ENCODE results near the gene RPS19. TPM values are rescaled to one million over a fixed set of nuclear protein-coding genes. Genes with fewer than 3 reads are reported as not detected.

Gene RPS19
- total and polyA plus RNA-seq, 10 of the 15 experiments (the other 5 are each of a cell fraction or from before 2014, with no cell fraction given), result 2,615 to 5,578 (median 4,127) TPM

GRCh38 chr19:41877916-41878905 is 18.2 kb downstream of the RPS19 start (continued):
- TF ChIP-seq SPI1 (IDR thresholded peaks at IDR 0.05; ENCODE audit: borderline replicate concordance, insufficient read depth, low read depth, low read length) (no peak), YY1 (IDR thresholded peaks at IDR 0.05; ENCODE audit: low read depth, low read length) (no peak), SMAD1 (IDR thresholded peaks at IDR 0.05; ENCODE audit: low read depth, partially characterized antibody) (peak; percentile 40), ZNF274 (IDR thresholded peaks at IDR 0.05; ENCODE audit: insufficient read depth, insufficient read length) (no peak), NR2F1 (conservative IDR thresholded peaks at IDR 0.05) (peak; percentile 96), EED (IDR thresholded peaks at IDR 0.05; ENCODE audit: low read depth) (no peak), ASH2L (IDR thresholded peaks at IDR 0.05; ENCODE audit: borderline replicate concordance, low read depth) (no peak), TBL1XR1 (IDR thresholded peaks at IDR 0.05; ENCODE audit: low read depth, low read length) (no peak), ETV6 (conservative IDR thresholded peaks at IDR 0.05 in 1 of 2, IDR thresholded peaks at IDR 0.05 in 1 of 2; ENCODE audit: borderline replicate concordance in 1 of 2, low read depth in 1 of 2) (no peak), CBFB (IDR thresholded peaks at IDR 0.05; ENCODE audit: low read depth) (no peak), SMAD5 (IDR thresholded peaks at IDR 0.05; ENCODE audit: low read depth) (peak; percentile 92), NR2C2 (IDR thresholded peaks at IDR 0.05; ENCODE audit: borderline replicate concordance, control insufficient read depth, insufficient read length, low read depth) (no peak), LARP7 (IDR thresholded peaks at IDR 0.05) (no peak; the same call in 1 of the 2 replicates), EP300 (IDR thresholded peaks at IDR 0.05; ENCODE audit: borderline replicate concordance in 1 of 2, control insufficient read depth in 1 of 2, low read depth in 2 of 2, low read length in 2 of 2) (no peak), NBN (IDR thresholded peaks at IDR 0.05) (no peak), RELA (IDR thresholded peaks at IDR 0.05; ENCODE audit: borderline replicate concordance, partially characterized antibody) (peak; percentile 80), HDAC6 (IDR thresholded peaks at IDR 0.05; ENCODE audit: unreplicated experiment) (no peak), CREM (IDR thresholded peaks at IDR 0.05; ENCODE audit: low read depth) (no peak), JUND (IDR thresholded peaks at IDR 0.05; ENCODE audit: low read depth, low read length) (no peak), CREB1 (IDR thresholded peaks at IDR 0.05; ENCODE audit: low read depth) (0 out of 2 replicates have a peak, but pooled peaks have one; percentile 6), WRNIP1 (IDR thresholded peaks at IDR 0.05; ENCODE audit: borderline replicate concordance, low read depth, low read length) (0 out of 2 replicates have a peak, but pooled peaks have one; percentile 11), POLR2A (IDR thresholded peaks at IDR 0.05; ENCODE audit: low read depth, low read length) (peak; percentile 81)
- TF ChIP-seq, protein P1, sequence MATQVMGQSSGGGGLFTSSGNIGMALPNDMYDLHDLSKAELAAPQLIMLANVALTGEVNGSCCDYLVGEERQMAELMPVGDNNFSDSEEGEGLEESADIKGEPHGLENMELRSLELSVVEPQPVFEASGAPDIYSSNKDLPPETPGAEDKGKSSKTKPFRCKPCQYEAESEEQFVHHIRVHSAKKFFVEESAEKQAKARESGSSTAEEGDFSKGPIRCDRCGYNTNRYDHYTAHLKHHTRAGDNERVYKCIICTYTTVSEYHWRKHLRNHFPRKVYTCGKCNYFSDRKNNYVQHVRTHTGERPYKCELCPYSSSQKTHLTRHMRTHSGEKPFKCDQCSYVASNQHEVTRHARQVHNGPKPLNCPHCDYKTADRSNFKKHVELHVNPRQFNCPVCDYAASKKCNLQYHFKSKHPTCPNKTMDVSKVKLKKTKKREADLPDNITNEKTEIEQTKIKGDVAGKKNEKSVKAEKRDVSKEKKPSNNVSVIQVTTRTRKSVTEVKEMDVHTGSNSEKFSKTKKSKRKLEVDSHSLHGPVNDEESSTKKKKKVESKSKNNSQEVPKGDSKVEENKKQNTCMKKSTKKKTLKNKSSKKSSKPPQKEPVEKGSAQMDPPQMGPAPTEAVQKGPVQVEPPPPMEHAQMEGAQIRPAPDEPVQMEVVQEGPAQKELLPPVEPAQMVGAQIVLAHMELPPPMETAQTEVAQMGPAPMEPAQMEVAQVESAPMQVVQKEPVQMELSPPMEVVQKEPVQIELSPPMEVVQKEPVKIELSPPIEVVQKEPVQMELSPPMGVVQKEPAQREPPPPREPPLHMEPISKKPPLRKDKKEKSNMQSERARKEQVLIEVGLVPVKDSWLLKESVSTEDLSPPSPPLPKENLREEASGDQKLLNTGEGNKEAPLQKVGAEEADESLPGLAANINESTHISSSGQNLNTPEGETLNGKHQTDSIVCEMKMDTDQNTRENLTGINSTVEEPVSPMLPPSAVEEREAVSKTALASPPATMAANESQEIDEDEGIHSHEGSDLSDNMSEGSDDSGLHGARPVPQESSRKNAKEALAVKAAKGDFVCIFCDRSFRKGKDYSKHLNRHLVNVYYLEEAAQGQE (IDR thresholded peaks at IDR 0.05; ENCODE audit: low read depth, low read length), result no peak
- TF ChIP-seq, protein P2, sequence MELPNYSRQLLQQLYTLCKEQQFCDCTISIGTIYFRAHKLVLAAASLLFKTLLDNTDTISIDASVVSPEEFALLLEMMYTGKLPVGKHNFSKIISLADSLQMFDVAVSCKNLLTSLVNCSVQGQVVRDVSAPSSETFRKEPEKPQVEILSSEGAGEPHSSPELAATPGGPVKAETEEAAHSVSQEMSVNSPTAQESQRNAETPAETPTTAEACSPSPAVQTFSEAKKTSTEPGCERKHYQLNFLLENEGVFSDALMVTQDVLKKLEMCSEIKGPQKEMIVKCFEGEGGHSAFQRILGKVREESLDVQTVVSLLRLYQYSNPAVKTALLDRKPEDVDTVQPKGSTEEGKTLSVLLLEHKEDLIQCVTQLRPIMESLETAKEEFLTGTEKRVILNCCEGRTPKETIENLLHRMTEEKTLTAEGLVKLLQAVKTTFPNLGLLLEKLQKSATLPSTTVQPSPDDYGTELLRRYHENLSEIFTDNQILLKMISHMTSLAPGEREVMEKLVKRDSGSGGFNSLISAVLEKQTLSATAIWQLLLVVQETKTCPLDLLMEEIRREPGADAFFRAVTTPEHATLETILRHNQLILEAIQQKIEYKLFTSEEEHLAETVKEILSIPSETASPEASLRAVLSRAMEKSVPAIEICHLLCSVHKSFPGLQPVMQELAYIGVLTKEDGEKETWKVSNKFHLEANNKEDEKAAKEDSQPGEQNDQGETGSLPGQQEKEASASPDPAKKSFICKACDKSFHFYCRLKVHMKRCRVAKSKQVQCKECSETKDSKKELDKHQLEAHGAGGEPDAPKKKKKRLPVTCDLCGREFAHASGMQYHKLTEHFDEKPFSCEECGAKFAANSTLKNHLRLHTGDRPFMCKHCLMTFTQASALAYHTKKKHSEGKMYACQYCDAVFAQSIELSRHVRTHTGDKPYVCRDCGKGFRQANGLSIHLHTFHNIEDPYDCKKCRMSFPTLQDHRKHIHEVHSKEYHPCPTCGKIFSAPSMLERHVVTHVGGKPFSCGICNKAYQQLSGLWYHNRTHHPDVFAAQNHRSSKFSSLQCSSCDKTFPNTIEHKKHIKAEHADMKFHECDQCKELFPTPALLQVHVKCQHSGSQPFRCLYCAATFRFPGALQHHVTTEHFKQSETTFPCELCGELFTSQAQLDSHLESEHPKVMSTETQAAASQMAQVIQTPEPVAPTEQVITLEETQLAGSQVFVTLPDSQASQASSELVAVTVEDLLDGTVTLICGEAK (IDR thresholded peaks at IDR 0.05; ENCODE audit: borderline replicate concordance), result no peak

Measured in GM12878 (cell line).